GM18909 (cell line): Measurements from ENCODE around the gene JAGN1.
"Not testable (repeated sequence)": the region's sequence is repeated elsewhere in the genome, so short reads cannot be mapped to it uniquely, and the experiment has no call there.

Source experiments
- ATAC-seq: cut with Tn5 transposase; IDR thresholded peaks from one replicate; pipeline ENCODE4 v1.9.1; 2021; ENCODE audit warnings: mild to moderate bottlenecking; ENCODE audit not compliant: unreplicated experiment, poor library complexity

JAGN1 gene

GRCh38 chr3:9890249-9891071 is at the start of gene JAGN1:
JAGN1 (plus strand) TSS chr3:9890610; CDS start chr3:9890723, 113 bp downstream.
- peak; percentile 78 for ATAC-seq

DNA sequence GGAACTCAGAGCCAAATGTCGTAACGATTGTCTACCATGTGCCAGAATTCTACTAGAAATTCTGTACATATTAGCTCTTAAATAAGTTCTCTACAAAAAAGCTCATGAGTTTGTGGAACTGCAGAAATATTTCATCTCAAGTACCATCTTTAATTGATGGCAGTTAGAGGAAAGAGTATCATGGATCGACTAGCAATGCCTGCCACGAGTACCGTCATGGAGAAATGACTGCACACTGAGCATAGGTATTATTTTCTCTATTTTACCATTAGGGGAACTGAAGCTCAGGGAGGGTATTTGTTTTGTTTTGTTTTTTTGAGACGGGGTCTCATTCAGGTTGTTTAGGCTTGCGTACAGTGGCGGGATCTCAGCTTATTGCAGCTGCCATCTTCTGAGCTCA is 49.4 kb upstream of the JAGN1 start:
- ATAC-seq, result no peak

DNA sequence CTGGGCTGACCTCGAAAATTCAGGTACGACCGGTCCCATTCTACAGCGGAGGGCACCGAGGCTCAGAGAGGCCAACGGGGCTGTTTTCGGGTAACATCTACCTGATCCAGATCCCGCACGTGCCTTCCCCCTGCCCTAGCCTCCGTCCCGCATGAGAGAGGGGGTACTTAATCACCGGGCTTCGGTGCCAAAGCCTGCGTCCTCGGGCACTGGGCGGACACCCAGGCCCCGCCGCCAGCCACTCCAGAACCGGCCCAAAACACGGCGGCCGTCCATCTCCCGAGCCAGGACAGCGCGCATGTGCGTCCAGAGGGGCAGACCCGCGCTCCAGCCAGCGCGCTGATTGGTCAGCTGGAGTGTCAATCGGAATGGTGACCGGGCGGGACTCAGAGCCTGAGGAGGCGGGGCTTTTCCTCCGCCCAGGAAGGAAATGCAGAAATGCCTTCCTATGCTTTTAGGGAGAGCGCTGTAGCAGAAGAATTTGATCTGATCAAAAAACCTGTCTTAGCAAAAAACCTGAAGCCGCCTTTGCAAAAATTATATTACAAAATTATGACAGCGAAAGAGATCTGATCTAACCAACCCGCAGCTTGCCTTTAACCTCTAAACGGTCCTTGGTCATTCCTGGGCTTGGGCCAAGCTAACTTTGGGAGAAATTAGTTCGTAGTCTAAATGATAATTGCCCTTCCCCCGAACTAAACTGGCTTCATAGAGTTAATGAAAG is 46.5 kb upstream of the JAGN1 start, which contains the start of gene RPUSD3:
Gene RPUSD3 (minus strand): TSS at position 294 of the 724 bp plus-strand sequence. CDS start 18 bp downstream, at position 276.
- peak; percentile 97 for ATAC-seq

- ATAC-seq, result no peak
These were observed 44.2 kb upstream of the JAGN1 start for GRCh38 chr3:9846231-9846630.

GRCh38 chr3:9846931-9847488 is 43.4 kb upstream of the JAGN1 start:
- no peak for ATAC-seq

DNA sequence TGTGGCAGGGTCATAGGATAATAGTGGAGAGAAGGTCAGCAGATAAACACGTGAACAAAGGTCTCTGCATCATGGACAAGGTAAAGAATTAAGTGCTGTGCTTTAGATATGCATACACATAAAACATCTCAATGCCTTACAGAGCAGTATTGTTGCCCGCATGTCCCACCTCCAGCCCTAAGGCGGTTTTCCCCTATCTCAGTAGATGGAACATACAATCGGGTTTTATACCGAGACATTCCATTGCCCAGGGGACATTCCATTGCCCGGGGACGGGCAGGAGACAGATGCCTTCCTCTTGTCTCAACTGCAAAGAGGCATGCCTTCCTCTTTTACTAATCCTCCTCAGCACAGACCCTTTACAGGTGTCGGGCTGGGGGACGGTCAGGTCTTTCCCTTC is 42.5 kb upstream of the JAGN1 start:
- ATAC-seq, result not testable (repeated sequence)

GRCh38 chr3:9848860-9849259 is 41.5 kb upstream of the JAGN1 start:
- ATAC-seq, result not testable (repeated sequence)

DNA sequence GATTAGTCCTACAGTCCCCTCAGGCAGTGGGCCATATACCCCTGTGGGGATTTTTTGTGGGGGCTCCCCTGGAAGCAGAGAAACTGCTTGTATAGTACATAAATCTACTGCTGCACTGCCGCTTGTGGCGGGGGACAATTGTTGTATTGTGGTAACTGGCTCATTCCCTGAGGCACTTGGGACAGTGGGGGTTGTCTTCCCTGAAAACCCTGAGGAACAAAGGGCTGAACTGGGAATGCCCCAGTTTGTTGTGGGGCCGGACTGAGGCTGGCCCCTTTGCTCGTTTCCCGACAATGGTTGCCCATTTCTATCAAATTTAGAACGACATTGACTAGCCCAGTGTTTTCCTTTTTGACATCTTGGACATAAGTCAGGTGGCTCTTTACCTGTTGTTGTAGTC is 39.0 kb upstream of the JAGN1 start:
- not testable (repeated sequence) for ATAC-seq

GRCh38 chr3:9851926-9852325 is 38.5 kb upstream of the JAGN1 start:
- ATAC-seq, result not testable (repeated sequence)

- ATAC-seq, result no peak
These were observed 37.9 kb upstream of the JAGN1 start for GRCh38 chr3:9852528-9852927.

- ATAC-seq, result not testable (repeated sequence)
These were observed 36.0 kb upstream of the JAGN1 start for GRCh38 chr3:9854291-9854940.

- no peak for ATAC-seq
These were observed 34.8 kb upstream of the JAGN1 start for GRCh38 chr3:9855594-9855993.

DNA sequence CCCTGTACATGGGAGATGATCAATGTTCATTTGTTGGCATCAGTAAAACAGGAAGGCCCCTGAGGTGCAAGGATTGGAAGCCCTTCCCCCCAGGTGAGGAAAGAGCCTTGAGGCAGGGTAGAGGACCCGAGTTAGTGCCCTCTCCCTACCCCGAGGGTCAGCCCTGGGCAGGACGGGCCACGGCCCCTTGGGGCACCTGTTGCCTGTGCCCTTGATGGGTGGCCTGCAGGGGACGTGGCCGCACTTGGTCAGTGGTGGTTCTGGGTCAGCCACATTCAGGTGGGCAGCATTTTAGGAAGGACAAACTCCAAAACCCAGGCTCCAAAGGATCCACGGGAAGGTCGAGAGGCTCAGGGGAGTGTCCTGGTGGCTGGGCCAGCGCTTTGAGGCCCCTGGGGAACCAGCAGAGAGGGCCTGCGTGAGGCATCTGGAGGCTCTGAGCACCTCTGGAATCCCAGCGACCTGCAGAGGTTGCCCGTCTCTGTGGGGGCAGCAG is 30.8 kb upstream of the JAGN1 start:
- no peak for ATAC-seq

GRCh38 chr3:9861201-9861600 is 29.2 kb upstream of the JAGN1 start:
- ATAC-seq, result no peak

GRCh38 chr3:9861626-9862130 is 28.7 kb upstream of the JAGN1 start:
- no peak for ATAC-seq

GRCh38 chr3:9862391-9863057 is 27.9 kb upstream of the JAGN1 start:
- no peak for ATAC-seq

- no peak for ATAC-seq
These were observed 27.2 kb upstream of the JAGN1 start for GRCh38 chr3:9863058-9863772.

GRCh38 chr3:9864200-9864927 is 26.0 kb upstream of the JAGN1 start:
- no peak for ATAC-seq
